K562 (cell line): ENCODE results near the gene SERPINA1. TPM values are rescaled to one million over a fixed set of nuclear protein-coding genes. Genes with fewer than 3 reads are reported as not detected.

Experiments used
- ATAC-seq: fragments of 200-7000 bp; cut with Tn5 transposase; 3 replicates; pipeline ENCODE4 v1.9.1; 2020; ENCODE audit warnings: moderate library complexity
- BruUV-seq: library from RNA; stranded (reverse); fragments of 400-500 nt; replicated peaks from 2 replicates; lab custom pipeline; 2021; lab: Mats Ljungman, UMichigan
- CTCF ChIA-PET: fragments of 300-600 bp; formaldehyde crosslinking; extraction: SDS; loops from one replicate; lab custom pipeline; 2021; ENCODE audit warnings: low intra/inter-chr PET ratio; lab: Yijun Ruan, JAX
- POLR2A ChIA-PET: fragments of 300-600, 350-650 bp; sonication (Branson Sonifier 250); formaldehyde crosslinking; extraction: SDS; loops from one replicate; lab custom pipeline; 2021; ENCODE audit warnings: antibody characterized with exemption, inconsistent platforms; lab: Yijun Ruan, JAX
- DNase-seq, 4 experiments: peaks; one replicate each; pipeline versions ENCODE4 v3.0.0 to v3.0.0-alpha.2; 2011 to 2018; ENCODE audit warnings: low spot score in 3 of 4, mixed read lengths in 3 of 4; ENCODE audit errors: extremely low read depth in 1 of 4
- FAIRE-seq: peaks from 2 replicates; lab custom pipeline; 2011; peaks lifted over from hg19 to GRCh38; lab: Jason Lieb, UNC
- H2AFZ ChIP-seq: 2 replicates; pipeline ENCODE4 v1.6.0; 2011; ENCODE audit warnings: low read depth, low read length, control low read depth, inconsistent platforms
- H3K27ac ChIP-seq: fragments of 200-600 bp; 3 replicates; pipeline ENCODE4 v1.8.0; 2011; ENCODE audit warnings: low read depth, mild to moderate bottlenecking, control low read depth, inconsistent platforms, low read length, moderate library complexity, mixed read lengths; ENCODE audit errors: extremely low read depth
- H3K27me3 ChIP-seq, 2 experiments: fragments of 300-600 bp in 1 of 2; 2 replicates in 1 of 2; 3 replicates in 1 of 2; pipeline versions ENCODE4 v1.6.0 to v1.8.0; 2011; ENCODE audit warnings: inconsistent platforms in 2 of 2, low read length in 2 of 2, mild to moderate bottlenecking in 1 of 2, mixed read lengths in 1 of 2, moderate library complexity in 1 of 2; ENCODE audit not compliant: control insufficient read depth in 2 of 2, insufficient read depth in 2 of 2
- H3K36me3 ChIP-seq: fragments of 300-600 bp; 3 replicates; pipeline ENCODE4 v1.8.0; 2011; ENCODE audit warnings: mild to moderate bottlenecking, low read length, inconsistent platforms; ENCODE audit not compliant: control insufficient read depth, insufficient read depth
- H3K4me1 ChIP-seq, 2 experiments: fragments of 200-600 bp in 1 of 2; replicated peaks in 1 of 2; 2 replicates in 1 of 2; 3 replicates in 1 of 2; pipeline versions ENCODE4 v1.5.1 to v1.8.0; 2011; ENCODE audit warnings: inconsistent platforms in 2 of 2, low read length in 2 of 2, mild to moderate bottlenecking in 1 of 2, mixed read lengths in 1 of 2, moderate library complexity in 1 of 2; ENCODE audit not compliant: control insufficient read depth in 2 of 2, insufficient read depth in 2 of 2
- H3K4me2 ChIP-seq: 2 replicates; pipeline ENCODE4 v1.6.1; 2011; ENCODE audit warnings: low read length, control low read depth, inconsistent platforms, mixed read lengths; ENCODE audit not compliant: insufficient read depth
- H3K4me3 ChIP-seq: fragments of 200-600 bp; sonication (generic), shearing (Covaris generic); 2 replicates; pipeline ENCODE4 v1.5.1; 2016; ENCODE audit warnings: control low read depth, inconsistent platforms
- H3K79me2 ChIP-seq: fragments of 200-600 bp; 3 replicates; pipeline ENCODE4 v1.8.0; 2011; ENCODE audit warnings: low read length, inconsistent platforms; ENCODE audit not compliant: control insufficient read depth, insufficient read depth
- H3K9ac ChIP-seq, 2 experiments: 2 replicates each; pipeline versions ENCODE4 v1.6.0 to v1.6.1; 2011; ENCODE audit warnings: low read depth in 2 of 2, low read length in 2 of 2, control low read depth in 1 of 2, inconsistent platforms in 1 of 2, mild to moderate bottlenecking in 1 of 2, mixed read lengths in 1 of 2; ENCODE audit not compliant: insufficient read depth in 1 of 2
- H3K9me1 ChIP-seq: one replicate; pipeline ENCODE4 v1.6.0; 2011; ENCODE audit warnings: inconsistent platforms, mild to moderate bottlenecking, low read length, moderate library complexity; ENCODE audit not compliant: control insufficient read depth, insufficient read depth
- H3K9me3 ChIP-seq: replicated peaks from 2 replicates; pipeline ENCODE4 v1.5.1; 2011; ENCODE audit warnings: low read depth, low read length, inconsistent platforms; ENCODE audit not compliant: control insufficient read depth, insufficient read depth
- H4K20me1 ChIP-seq: replicated peaks from 2 replicates; pipeline ENCODE4 v1.6.1; 2011; ENCODE audit warnings: low read length, inconsistent platforms, mixed read lengths; ENCODE audit not compliant: control insufficient read depth, insufficient read depth
- CBX8 ChIP-seq: fragments of 200-600 bp; sonication (generic); IDR thresholded peaks from 2 replicates; pipeline ENCODE4 v1.6.1; 2012; ENCODE audit warnings: borderline replicate concordance, mixed run types, low read depth, mild to moderate bottlenecking, moderate library complexity, mixed read lengths, low read length, control low read depth, inconsistent platforms; ENCODE audit not compliant: poor library complexity, severe bottlenecking; ENCODE audit errors: extremely low read depth
- CEBPG ChIP-seq, 3 experiments: fragments of 200-800 bp in 1 of 3; sonication (Bioruptor generic) in 1 of 3; sonication (generic) in 1 of 3; formaldehyde crosslinking in 1 of 3; IDR thresholded peaks in 2 of 3; conservative IDR thresholded peaks in 1 of 3; 2 replicates each; pipeline versions ENCODE4 v1.6.1 to v1.8.0; 2016 to 2022; ENCODE audit warnings: missing compliant biosample characterization in 2 of 3, missing genetic modification characterization in 2 of 3, mild to moderate bottlenecking in 1 of 3, missing genetic modification reagents in 1 of 3
- CREBBP ChIP-seq: IDR thresholded peaks from one replicate; pipeline ENCODE4 v1.6.1; 2012; ENCODE audit warnings: low read depth, mild to moderate bottlenecking, control low read depth, inconsistent platforms, low read length
- ELF4 ChIP-seq: fragments of 450-650 bp; formaldehyde crosslinking; IDR thresholded peaks from 2 replicates; pipeline ENCODE4 v1.4.0; 2022; ENCODE audit warnings: missing genetic modification characterization
- ERF ChIP-seq: fragments of 450-650 bp; formaldehyde crosslinking; IDR thresholded peaks from 2 replicates; pipeline ENCODE4 v1.4.0; 2020; ENCODE audit warnings: mild to moderate bottlenecking, mixed read lengths
- FOXK2 ChIP-seq, 2 experiments: fragments of 450-650 bp; IDR thresholded peaks in 1 of 2; conservative IDR thresholded peaks in 1 of 2; 2 replicates each; pipeline ENCODE4 v1.6.1; 2016; ENCODE audit warnings: low read depth in 2 of 2, mild to moderate bottlenecking in 1 of 2
- PCBP1 ChIP-seq: fragments of 200-400 bp; formaldehyde crosslinking; IDR thresholded peaks from 2 replicates; pipeline ENCODE4 v1.6.1; 2018; ENCODE audit warnings: mild to moderate bottlenecking, low read depth, low read length; ENCODE audit not compliant: poor library complexity, severe bottlenecking
- PRDM10 ChIP-seq: fragments of 450-650 bp; IDR thresholded peaks from 2 replicates; pipeline ENCODE4 v1.6.1; 2018; ENCODE audit not compliant: partially characterized antibody
- TRIM28 ChIP-seq: fragments of 450-650 bp; IDR thresholded peaks from 2 replicates; pipeline ENCODE4 v1.6.1; 2017
- UBTF ChIP-seq, 2 experiments: IDR thresholded peaks; 2 replicates each; pipeline ENCODE4 v1.6.1; 2012; ENCODE audit warnings: improper control_type of control experiment in 2 of 2, low read depth in 2 of 2, low read length in 2 of 2, borderline replicate concordance in 1 of 2
- VEZF1 ChIP-seq: fragments of 200-800 bp; sonication (Bioruptor generic); IDR thresholded peaks from 2 replicates; pipeline ENCODE4 v1.6.1; 2017; ENCODE audit warnings: missing genetic modification characterization, missing compliant biosample characterization
- ZNF354B ChIP-seq: fragments of 250-450 bp; sonication (Bioruptor Pico); IDR thresholded peaks from 2 replicates; pipeline ENCODE4 v1.4.0; 2020
- WGBS: fragments of 100-300 bp; shearing (Covaris generic); methylation state at CpG from one replicate; pipeline ENCODE4 v1.1.6; 2016; ENCODE audit warnings: low coverage, mixed read lengths; ENCODE audit not compliant: insufficient coverage; ENCODE audit errors: missing lambda C conversion rate; 5-methylcytosine and 5-hydroxymethylcytosine counted together
- in situ Hi-C: fragments of 300-500 bp; cut with MboI; formaldehyde crosslinking; loops from 4 replicates; pipeline ENCODE4 v1.15.0; 2018; ENCODE audit warnings: inconsistent platforms, mixed read lengths
- intact Hi-C: fragments of 100-400 bp; cut with micrococcal nuclease; formaldehyde crosslinking; loops from 2 replicates; pipeline ENCODE4 v1.14.2; 2022
- polyA plus RNA-seq, 8 experiments: library from polyadenylated mRNA; depleted of rRNA in 4 of 8; stranded (reverse) in 5 of 8; unstranded in 3 of 8; fragments of >200 nt; fragmentation: Nextera tagmentation in 2 of 8; fragmentation: Illumina TruSeq in 1 of 8; extraction: Ambion mirVana in 2 of 8; extraction: Trizol in 1 of 8; gene quantifications; 2 replicates each; pipeline versions ENCODE4 v1.2.1 to v1.2.3, GENCODE V29; 2011 to 2014; ENCODE audit warnings: inconsistent platforms in 1 of 8, missing spikeins in 1 of 8
- total RNA-seq, 7 experiments: library from RNA; depleted of rRNA in 6 of 7; stranded (reverse); fragments of >200 nt in 6 of 7; fragmentation: Illumina TruSeq in 2 of 7; extraction: Trizol in 2 of 7; gene quantifications; 2 replicates each; pipeline versions ENCODE4 v1.2.1 to v1.2.3, GENCODE V29; 2011 to 2021; ENCODE audit warnings: low replicate concordance in 1 of 7

Gene SERPINA1
- total and polyA plus RNA-seq, 9 of the 15 experiments (the other 6 are each of a cell fraction or from before 2014, with no cell fraction given), result 4.1 TPM; not detected in 8

- H3K9ac ChIP-seq, result no peak overlapping the region
- intact Hi-C loops, result no loop called here
- H3K4me2 ChIP-seq, result no peak overlapping the region
- H3K27ac ChIP-seq, result no peak overlapping the region
- no peaks in the 10 kb centered on the region for H3K4me1 ChIP-seq
- TF ChIP-seq ZNF354B (CRISPR knock-in tag) (no peak), CEBPG (CRISPR knock-in tag; IDR thresholded peaks at IDR 0.05) (no peak), CEBPG (tag; conservative IDR thresholded peaks at IDR 0.05 in 1 of 2, IDR thresholded peaks at IDR 0.05 in 1 of 2) (no peak), VEZF1 (CRISPR knock-in tag) (no peak), TRIM28 (no peak), CBX8 (no peak), PCBP1 (no peak), PRDM10 (no peak), UBTF (IDR thresholded peaks at IDR 0.05; ENCODE audit: borderline replicate concordance in 1 of 2, low read depth in 2 of 2, low read length in 2 of 2) (no peak), ELF4 (CRISPR knock-in tag) (no peak), ERF (CRISPR knock-in tag) (no peak), FOXK2 (conservative IDR thresholded peaks at IDR 0.05 in 1 of 2, IDR thresholded peaks at IDR 0.05 in 1 of 2; ENCODE audit: low read depth in 2 of 2) (no peak), CREBBP (no peak)
- TF ChIP-seq, all 486 proteins: peak for 0
- Histone ChIP-seq H3K4me3 (no peak overlapping the region), H3K79me2 (no peaks in the 10 kb centered on the region), H4K20me1 (no peaks in the 10 kb centered on the region; the same call in 1 of the 2 replicates), H3K9me1 (no peaks in the 10 kb centered on the region), H3K36me3 (no peaks in the 10 kb centered on the region), H3K27me3 (peaks cover 2 to 19% of the 10 kb centered on the region in 2 experiments; a peak in 1 of 5 replicates), H3K9me3 (no peaks in the 10 kb centered on the region), H2AFZ (no peak overlapping the region)
- no peak for DNase-seq
- no peak for ATAC-seq
- 5% methylated on average over 6 of the region's 6 CpGs for WGBS
- FAIRE-seq, result no peak
- in situ Hi-C loops, result no loop called here
- ChIA-PET CTCF (no interaction called here), POLR2A (no interaction called here)
- BruUV-seq, result no TSS peak
These were observed 10.4 kb downstream of the SERPINA1 start for GRCh38 chr14:94377866-94378470.
